Vagina (tissue), 2 donors: ENCODE results near the gene PLAAT3.

ENCODE experiments used
- POLR2A ChIP-seq, 2 donors: fragments of 450-650 bp; IDR thresholded peaks; one replicate each; pipeline ENCODE4 v1.6.1; 2017; ENCODE audit warnings: antibody characterized with exemption in 2 of 2, mild to moderate bottlenecking in 2 of 2, moderate library complexity in 2 of 2
- TF ChIP-seq, protein P1 (sequence below), 3 experiments: fragments of 450-650 bp in 2 of 3; fragments of 200-600 bp in 1 of 3; sonication (generic) in 1 of 3; IDR thresholded peaks; one replicate each; pipeline ENCODE4 v1.5.1; 2017 to 2019; ENCODE audit warnings: antibody characterized with exemption in 3 of 3, mild to moderate bottlenecking in 2 of 3, moderate library complexity in 2 of 3

DNA sequence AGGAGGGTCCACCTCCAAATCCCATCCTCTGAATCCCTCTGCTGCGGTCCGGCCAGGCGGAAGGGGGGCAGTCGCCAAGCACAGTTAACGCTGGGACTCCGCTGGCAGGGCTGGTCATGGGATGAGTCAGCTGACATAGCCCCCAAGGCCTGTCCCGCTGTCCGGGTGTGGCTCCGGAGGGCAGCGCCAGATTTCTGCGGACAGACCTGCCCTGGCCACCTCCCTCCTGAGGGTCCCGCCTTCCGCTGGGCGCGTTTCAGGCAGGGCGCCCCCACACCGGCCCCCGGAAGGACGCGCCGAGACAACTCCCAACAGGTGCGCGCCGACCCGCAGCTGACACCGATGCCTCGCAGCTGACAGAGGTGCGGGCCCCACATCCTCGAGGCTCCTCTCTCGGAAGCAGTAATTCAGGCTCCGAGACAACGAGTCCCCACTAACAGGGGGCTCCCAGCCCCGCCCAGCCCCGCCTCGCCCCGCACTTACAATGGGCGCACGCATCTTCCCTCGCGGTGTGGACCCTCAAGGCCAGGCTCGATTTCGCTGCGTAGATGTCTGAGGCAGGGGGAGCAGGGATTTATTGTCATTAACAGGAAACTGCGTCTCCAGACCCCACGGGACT, 607 bp downstream of the PLAAT3 start:
- TF ChIP-seq POLR2A (IDR thresholded peaks at IDR 0.05): no peak
- TF ChIP-seq, protein P1, sequence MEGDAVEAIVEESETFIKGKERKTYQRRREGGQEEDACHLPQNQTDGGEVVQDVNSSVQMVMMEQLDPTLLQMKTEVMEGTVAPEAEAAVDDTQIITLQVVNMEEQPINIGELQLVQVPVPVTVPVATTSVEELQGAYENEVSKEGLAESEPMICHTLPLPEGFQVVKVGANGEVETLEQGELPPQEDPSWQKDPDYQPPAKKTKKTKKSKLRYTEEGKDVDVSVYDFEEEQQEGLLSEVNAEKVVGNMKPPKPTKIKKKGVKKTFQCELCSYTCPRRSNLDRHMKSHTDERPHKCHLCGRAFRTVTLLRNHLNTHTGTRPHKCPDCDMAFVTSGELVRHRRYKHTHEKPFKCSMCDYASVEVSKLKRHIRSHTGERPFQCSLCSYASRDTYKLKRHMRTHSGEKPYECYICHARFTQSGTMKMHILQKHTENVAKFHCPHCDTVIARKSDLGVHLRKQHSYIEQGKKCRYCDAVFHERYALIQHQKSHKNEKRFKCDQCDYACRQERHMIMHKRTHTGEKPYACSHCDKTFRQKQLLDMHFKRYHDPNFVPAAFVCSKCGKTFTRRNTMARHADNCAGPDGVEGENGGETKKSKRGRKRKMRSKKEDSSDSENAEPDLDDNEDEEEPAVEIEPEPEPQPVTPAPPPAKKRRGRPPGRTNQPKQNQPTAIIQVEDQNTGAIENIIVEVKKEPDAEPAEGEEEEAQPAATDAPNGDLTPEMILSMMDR (IDR thresholded peaks at IDR 0.05): no peak
